ENCODE results near the gene DSC3. TPM values are rescaled to one million over a fixed set of nuclear protein-coding genes. Genes with fewer than 3 reads are reported as not detected.

DSC3 gene
- total and polyA plus RNA-seq, 9 of the 15 experiments (the other 6 are each of a cell fraction or from before 2014, with no cell fraction given): 0.01 to 0.40 (median 0.07) TPM

GRCh38 chr18:31050635-31051034, 8.1 kb upstream of the DSC3 start (continued):
- TF ChIP-seq ATF2 (CRISPR knock-in tag; IDR thresholded peaks at IDR 0.05) (no peak), CCAR2 (IDR thresholded peaks at IDR 0.05; ENCODE audit: low read depth, low read length) (no peak), ZNF24 (IDR thresholded peaks at IDR 0.05) (no peak), ZNF740 (CRISPR knock-in tag; IDR thresholded peaks at IDR 0.05) (no peak), ZNF740 (tag; IDR thresholded peaks at IDR 0.05) (no peak), RBM34 (IDR thresholded peaks at IDR 0.05; ENCODE audit: borderline replicate concordance, insufficient read depth, low read length) (no peak)

GRCh38 chr18:31049189-31049588, 6.6 kb upstream of the DSC3 start:
- 3% methylated on average over 4 of the region's 4 CpGs for WGBS (ENCODE audit: insufficient coverage, low coverage, missing lambda C conversion rate)
- ATAC-seq: peak; percentile 74
- peak; percentile 42 for FAIRE-seq
- DNase-seq (ENCODE audit: extremely low read depth in 1 of 4, low spot score in 3 of 4): peak in 2 of 4 experiments; percentile 13 to 85
- Histone ChIP-seq H3K4me3 (no peak overlapping the region), H3K79me2 (ENCODE audit: control insufficient read depth, insufficient read depth, low read length) (no peaks in the 10 kb centered on the region), H3K4me1 (replicated peaks in 1 of 2; ENCODE audit: control insufficient read depth in 2 of 2, insufficient read depth in 2 of 2, low read length in 2 of 2) (0 out of 5 replicates have a peak, but pooled peaks cover 0 to 2% of the 10 kb centered on the region in 2 experiments), H2AFZ (ENCODE audit: low read depth, low read length) (no peak overlapping the region), H3K27me3 (ENCODE audit: control insufficient read depth in 2 of 2, insufficient read depth in 2 of 2, low read length in 2 of 2) (no peaks in the 10 kb centered on the region), H3K27ac (ENCODE audit: extremely low read depth, low read depth, low read length) (no peak overlapping the region), H3K36me3 (ENCODE audit: control insufficient read depth, insufficient read depth, low read length) (no peaks in the 10 kb centered on the region), H3K9me1 (ENCODE audit: control insufficient read depth, insufficient read depth, low read length) (no peaks in the 10 kb centered on the region), H3K4me2 (ENCODE audit: insufficient read depth, low read length) (no peak overlapping the region), H3K9ac (ENCODE audit: insufficient read depth in 1 of 2, low read depth in 2 of 2, low read length in 2 of 2) (no peak overlapping the region), H3K9me3 (replicated peaks; ENCODE audit: control insufficient read depth, insufficient read depth, low read depth, low read length) (no peaks in the 10 kb centered on the region), H4K20me1 (replicated peaks; ENCODE audit: control insufficient read depth, insufficient read depth, low read length) (no peaks in the 10 kb centered on the region)
- in situ Hi-C loops (cut with MboI) (no loop called here), intact Hi-C loops (cut with micrococcal nuclease) (no loop called here)
- CTCF ChIA-PET (ENCODE audit: low intra/inter-chr PET ratio): no interaction called here
- no TSS peak for BruUV-seq (replicated peaks)
- POLR2A ChIA-PET: interaction anchor here (0.8 kb wide), 1 partner anchor 20 kb away, joined by 3 read pairs; no protein-coding TSS in a partner anchor
- TF ChIP-seq ZNF408 (CRISPR knock-in tag; IDR thresholded peaks at IDR 0.05; ENCODE audit: low read depth) (no peak), ATF7 (IDR thresholded peaks at IDR 0.05) (no peak), ARID3A (IDR thresholded peaks at IDR 0.05; ENCODE audit: borderline replicate concordance, low read depth, low read length) (no peak), STAT5A (IDR thresholded peaks at IDR 0.05; ENCODE audit: borderline replicate concordance, low read length) (no peak), CLOCK (CRISPR knock-in tag; IDR thresholded peaks at IDR 0.05; ENCODE audit: borderline replicate concordance) (no peak), ZKSCAN8 (CRISPR knock-in tag; IDR thresholded peaks at IDR 0.05) (no peak), NR0B1 (IDR thresholded peaks at IDR 0.05; ENCODE audit: partially characterized antibody) (no peak)
